GM18502 (cell line): ENCODE results near the gene CFAP20DC.
"Not testable (repeated sequence)": the region's sequence is repeated elsewhere in the genome, so short reads cannot be mapped to it uniquely, and the experiment has no call there.

ENCODE experiments used
- ATAC-seq: cut with Tn5 transposase; IDR thresholded peaks from one replicate; pipeline ENCODE4 v1.9.1; 2021; ENCODE audit warnings: mild to moderate bottlenecking; ENCODE audit not compliant: unreplicated experiment, poor library complexity

CFAP20DC gene

DNA sequence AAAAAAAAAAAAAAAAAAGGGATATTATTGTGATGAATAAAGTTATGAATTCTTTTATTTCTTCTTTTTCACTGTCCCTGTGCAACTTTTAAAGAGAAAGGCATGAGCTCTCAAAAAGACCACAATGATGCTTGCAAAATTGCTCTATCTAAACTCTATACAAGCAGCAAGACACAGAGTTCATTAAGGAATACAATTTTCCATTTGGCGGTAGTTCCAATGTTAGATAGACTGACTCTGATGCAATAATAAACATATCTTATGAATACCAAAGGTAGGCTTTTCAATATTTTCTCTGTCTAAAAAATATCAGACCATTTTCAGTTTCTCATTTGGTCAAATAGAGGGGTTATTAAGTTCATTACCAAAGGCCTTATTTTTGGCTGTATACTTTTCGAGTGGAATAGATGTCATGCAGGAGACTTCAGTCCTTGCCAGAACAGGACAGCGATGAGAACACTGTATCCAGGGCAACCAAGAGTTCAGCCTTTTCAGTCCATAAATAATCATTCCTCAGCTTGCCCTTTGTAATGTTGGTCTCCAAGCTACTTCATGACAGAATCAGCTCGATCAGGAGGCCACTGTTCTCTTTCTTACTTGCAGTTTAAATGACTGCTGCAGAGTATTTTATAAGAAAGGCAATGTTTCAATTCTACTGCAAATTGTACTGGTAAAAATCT is 220.4 kb downstream of the CFAP20DC start:
- ATAC-seq: no peak

DNA sequence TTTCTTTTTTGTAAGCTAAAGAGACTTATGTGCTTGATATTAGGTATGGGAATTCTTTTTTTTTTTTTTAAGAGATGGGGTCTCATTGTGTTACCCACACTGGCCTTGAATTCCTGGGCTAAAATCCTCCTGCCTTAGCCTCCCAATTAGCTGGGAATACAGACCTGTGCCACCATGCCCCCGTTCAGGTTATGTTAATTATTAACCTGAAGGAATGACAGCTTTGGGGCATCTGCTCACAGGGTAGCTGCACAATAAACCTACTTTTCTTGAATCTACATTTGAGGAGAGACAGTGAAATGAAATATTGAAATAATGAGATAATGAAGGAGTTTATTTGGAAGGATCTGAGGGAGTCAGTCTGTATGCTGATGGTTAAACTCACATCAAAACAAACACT is 225.0 kb downstream of the CFAP20DC start:
- ATAC-seq: no peak

DNA sequence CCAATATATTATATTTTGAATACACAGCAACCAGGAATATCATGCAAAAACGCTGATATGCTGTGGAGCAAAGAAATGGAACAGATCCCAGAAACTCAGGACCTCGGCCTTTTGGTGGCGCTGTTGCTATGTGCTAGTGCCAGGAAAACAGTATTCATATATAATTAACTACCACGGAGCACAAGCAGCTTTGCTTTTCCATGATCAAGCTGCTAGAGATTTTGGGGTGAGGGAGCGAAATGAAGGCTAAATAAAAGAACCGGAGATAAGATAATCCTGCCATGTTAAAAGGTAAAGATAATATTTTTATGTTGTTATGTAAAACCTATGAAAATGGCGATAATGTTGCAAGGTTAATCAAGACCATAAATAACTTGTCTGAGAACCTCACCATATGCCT is 225.5 kb downstream of the CFAP20DC start:
- no peak for ATAC-seq

GRCh38 chr3:58806551-58807244 is 243.1 kb downstream of the CFAP20DC start:
- ATAC-seq: not testable (repeated sequence)

- ATAC-seq: no peak
These were observed 244.9 kb downstream of the CFAP20DC start for GRCh38 chr3:58804914-58805313.

- ATAC-seq: no peak
These were observed 248.3 kb downstream of the CFAP20DC start for GRCh38 chr3:58801541-58801940.

GRCh38 chr3:58800940-58801339 is 248.9 kb downstream of the CFAP20DC start:
- ATAC-seq: no peak

GRCh38 chr3:58800032-58800431 is 249.8 kb downstream of the CFAP20DC start:
- no peak for ATAC-seq

GRCh38 chr3:58799271-58799670 is 250.6 kb downstream of the CFAP20DC start:
- ATAC-seq: no peak

DNA sequence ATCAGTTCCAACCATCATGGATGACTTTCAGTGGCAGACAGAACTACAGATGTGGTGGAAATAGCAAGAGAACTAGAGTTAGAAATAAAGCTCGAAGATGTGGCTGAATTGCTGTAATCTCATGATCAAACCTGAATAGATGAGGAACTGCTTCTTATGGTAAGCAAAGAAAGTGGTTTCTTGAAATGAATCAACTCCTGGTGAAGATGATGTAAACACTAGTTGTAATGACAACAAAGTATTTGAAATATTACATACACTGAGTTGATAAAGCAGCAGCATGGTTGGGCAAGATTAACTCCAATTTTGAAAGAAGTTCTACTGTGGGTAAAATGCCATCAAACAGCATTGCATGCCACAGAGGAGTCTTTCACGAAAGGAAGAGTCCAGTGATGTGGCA is 251.5 kb downstream of the CFAP20DC start:
- peak; percentile 61 for ATAC-seq

GRCh38 chr3:58794750-58795149 is 255.1 kb downstream of the CFAP20DC start:
- no peak for ATAC-seq

DNA sequence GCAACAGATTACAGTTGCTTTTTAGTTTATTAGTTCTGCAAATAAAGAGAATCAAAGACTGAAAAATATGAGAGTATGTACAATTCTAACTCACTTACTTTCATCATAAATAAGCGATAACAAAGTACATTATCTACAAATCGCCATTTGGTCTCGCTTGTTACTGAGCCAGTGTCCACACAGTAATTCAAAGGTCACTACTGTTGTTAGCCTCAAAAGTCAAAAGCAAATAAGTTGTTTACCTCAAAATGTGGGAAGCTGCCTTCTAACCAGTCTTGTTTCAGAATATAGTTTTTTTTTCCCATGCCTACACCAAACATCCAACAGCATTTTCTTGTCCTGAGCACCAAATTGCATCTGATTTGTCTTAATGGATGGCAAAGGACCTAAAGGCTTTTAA is 255.9 kb downstream of the CFAP20DC start:
- ATAC-seq: no peak

DNA sequence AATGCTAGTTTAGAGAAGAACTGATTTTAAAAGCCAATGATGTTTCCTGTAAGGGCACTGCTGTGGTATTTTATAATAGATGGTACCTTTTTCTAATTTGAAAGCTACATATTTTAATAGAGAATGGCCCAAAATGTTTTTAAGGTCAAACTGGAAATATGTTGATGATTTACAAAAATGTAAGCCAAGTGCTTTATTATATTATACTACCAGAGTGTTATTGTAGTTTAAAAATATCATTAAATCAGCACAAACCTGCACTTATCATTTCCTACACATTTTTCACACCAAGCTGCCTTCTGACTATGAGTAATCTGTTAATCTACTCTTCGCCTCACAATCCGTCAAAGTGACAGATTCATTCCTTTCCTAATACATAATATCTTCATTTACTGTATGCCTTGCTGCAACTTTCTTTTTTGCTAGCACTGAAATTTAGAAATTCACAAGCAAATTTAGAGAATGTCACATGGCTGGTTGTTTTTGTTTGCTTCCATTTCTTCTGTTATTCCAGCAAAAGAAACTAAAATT is 256.8 kb downstream of the CFAP20DC start:
- ATAC-seq: no peak

- no peak for ATAC-seq
These were observed 260.4 kb downstream of the CFAP20DC start for GRCh38 chr3:58789385-58789784.

- ATAC-seq: no peak
These were observed 264.9 kb downstream of the CFAP20DC start for GRCh38 chr3:58784888-58785287.

DNA sequence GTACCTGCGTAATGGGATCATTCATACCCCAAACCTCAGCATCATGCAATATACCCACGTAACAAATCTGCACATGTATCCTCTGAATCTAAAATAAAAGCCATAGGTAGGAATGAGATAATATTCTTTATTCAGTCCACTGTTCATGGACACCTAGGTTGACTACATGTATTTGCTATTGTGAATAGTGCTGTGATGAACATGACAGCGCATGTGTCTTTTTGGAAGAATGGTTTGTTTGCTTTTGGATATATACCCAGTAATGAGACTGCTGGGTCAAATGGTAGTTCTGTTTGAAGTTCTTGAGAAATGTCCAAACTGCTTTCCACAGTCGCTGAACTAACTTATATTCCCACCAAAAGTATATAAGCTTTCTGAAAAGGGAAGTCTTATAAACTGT is 265.4 kb downstream of the CFAP20DC start:
- ATAC-seq: no peak

DNA sequence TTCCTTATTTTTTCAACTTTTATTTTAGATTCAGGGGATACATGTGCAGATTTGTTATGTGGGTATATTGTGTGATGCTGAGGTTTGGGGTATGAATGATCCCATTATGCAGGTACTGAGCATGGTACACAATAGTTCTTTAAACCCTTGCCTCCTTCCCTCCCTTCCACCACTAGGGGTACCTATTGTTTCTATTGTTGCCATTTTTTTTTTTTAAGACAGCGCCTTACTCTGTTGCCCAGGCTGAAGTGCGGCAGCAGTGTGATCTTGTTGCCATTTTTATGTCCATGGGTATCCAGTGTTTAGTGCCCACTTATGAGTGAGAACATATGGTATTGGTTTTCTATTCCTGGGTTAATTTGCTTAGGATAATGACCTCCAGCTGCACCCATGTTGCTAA is 266.0 kb downstream of the CFAP20DC start:
- no peak for ATAC-seq

GRCh38 chr3:58779934-58780333 is 269.9 kb downstream of the CFAP20DC start:
- ATAC-seq: no peak

- no peak for ATAC-seq
These were observed 273.6 kb downstream of the CFAP20DC start for GRCh38 chr3:58776231-58776630.

DNA sequence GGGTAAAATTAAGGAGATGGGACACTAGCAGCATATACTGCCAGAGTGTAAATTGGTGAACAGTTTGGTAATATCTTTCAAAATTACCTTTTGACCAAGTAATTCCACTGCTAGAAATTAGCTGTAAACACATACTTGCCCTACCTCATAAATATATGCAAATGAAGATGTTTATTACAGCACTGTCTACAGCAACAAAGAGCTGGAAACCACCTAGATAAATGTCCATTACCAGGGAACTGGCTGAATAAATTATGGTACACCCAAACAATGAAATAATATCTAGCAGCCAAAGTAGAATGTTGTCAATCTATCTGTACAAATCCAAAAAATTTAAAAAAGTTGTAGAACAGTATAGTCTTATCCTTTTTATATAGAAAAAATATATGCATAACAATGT is 277.4 kb downstream of the CFAP20DC start:
- no peak for ATAC-seq

DNA sequence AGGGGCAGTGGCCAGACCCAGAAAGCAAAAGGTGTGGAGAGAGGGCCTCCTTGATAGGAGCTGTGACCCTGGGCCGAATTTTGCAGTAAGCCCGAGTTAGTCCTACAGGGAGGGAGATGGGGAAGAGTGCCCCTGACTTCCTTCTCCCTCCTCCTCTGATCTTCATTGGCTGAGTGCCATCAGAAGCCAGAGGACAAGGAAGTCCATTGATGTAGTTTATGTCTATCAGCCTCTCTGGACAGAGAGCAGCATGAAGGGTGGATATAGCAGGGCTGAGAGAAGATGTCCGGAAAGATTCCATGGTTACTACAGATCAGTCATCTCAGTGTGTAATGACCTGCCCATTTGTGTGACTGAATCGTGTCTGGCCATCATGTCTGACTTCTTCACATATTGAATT is 280.8 kb downstream of the CFAP20DC start:
- no peak for ATAC-seq
